IMR-90 (cell line): ENCODE measurements around the gene RBM41. TPM values are rescaled to one million over a fixed set of nuclear protein-coding genes. Genes with fewer than 3 reads are reported as not detected.

Experiments used
- ATAC-seq: fragments of 200-7000 bp; cut with Tn5 transposase; 2 replicates; pipeline ENCODE4 v1.9.1; 2020; ENCODE audit warnings: low read depth, mild to moderate bottlenecking, moderate library complexity
- BruUV-seq: library from RNA; stranded (reverse); fragments of 400-500 nt; replicated peaks from 2 replicates; lab custom pipeline; 2021; lab: Mats Ljungman, UMichigan
- CTCF ChIA-PET: fragments of 300-600 bp; formaldehyde crosslinking; extraction: SDS; loops from one replicate; lab custom pipeline; 2021; ENCODE audit warnings: antibody characterized with exemption; lab: Yijun Ruan, JAX
- POLR2A ChIA-PET: fragments of 300-600 bp; sonication (Branson Sonifier 250); formaldehyde crosslinking; loops from one replicate; lab custom pipeline; 2022; ENCODE audit warnings: antibody characterized with exemption; ENCODE audit not compliant: unreplicated experiment; lab: Charles Lee
- DNase-seq: peaks from one replicate; pipeline ENCODE4 v3.0.0; 2013
- H2AFZ ChIP-seq: replicated peaks from 2 replicates; pipeline ENCODE3; 2013; ENCODE audit warnings: low read length, mild to moderate bottlenecking; ENCODE audit not compliant: poor library complexity
- H2AK5ac ChIP-seq: 2 replicates; pipeline ENCODE4 v1.6.1; 2013; ENCODE audit warnings: low read depth, low read length, inconsistent platforms
- H2AK9ac ChIP-seq: replicated peaks from 2 replicates; pipeline ENCODE3; 2013; ENCODE audit warnings: mild to moderate bottlenecking, low read depth, low read length, moderate library complexity; ENCODE audit not compliant: poor library complexity
- H2BK120ac ChIP-seq: 2 replicates; pipeline ENCODE4 v1.6.1; 2013; ENCODE audit warnings: low read depth, low read length, inconsistent platforms
- H2BK15ac ChIP-seq: 3 replicates; pipeline ENCODE4 v1.6.1; 2013; ENCODE audit warnings: low read depth, low read length, inconsistent platforms
- H2BK20ac ChIP-seq: 2 replicates; pipeline ENCODE4 v1.6.1; 2013; ENCODE audit warnings: low read depth, mild to moderate bottlenecking, inconsistent platforms, low read length, moderate library complexity
- H2BK5ac ChIP-seq: 2 replicates; pipeline ENCODE4 v1.6.1; 2013; ENCODE audit warnings: mild to moderate bottlenecking, low read depth, low read length, inconsistent platforms; ENCODE audit not compliant: poor library complexity, severe bottlenecking
- H3K14ac ChIP-seq: replicated peaks from 2 replicates; pipeline ENCODE4 v1.6.1; 2013; ENCODE audit warnings: low read depth, low read length, inconsistent platforms
- H3K18ac ChIP-seq: 2 replicates; pipeline ENCODE4 v1.6.1; 2013; ENCODE audit warnings: low read depth, low read length, control low read depth
- H3K23ac ChIP-seq: 2 replicates; pipeline ENCODE4 v1.6.1; 2013; ENCODE audit warnings: low read depth, low read length, inconsistent platforms
- H3K27ac ChIP-seq: 2 replicates; pipeline ENCODE4 v1.5.1; 2013; ENCODE audit warnings: mild to moderate bottlenecking, control low read depth, low read length; ENCODE audit not compliant: insufficient read depth
- H3K27me3 ChIP-seq: 2 replicates; pipeline ENCODE4 v1.6.1; 2013; ENCODE audit warnings: low read length; ENCODE audit not compliant: control insufficient read depth, insufficient read depth
- H3K36me3 ChIP-seq: 2 replicates; pipeline ENCODE4 v1.6.1; 2013; ENCODE audit warnings: low read length, mixed read lengths; ENCODE audit not compliant: control insufficient read depth, insufficient read depth
- H3K4ac ChIP-seq: 2 replicates; pipeline ENCODE4 v1.6.1; 2013; ENCODE audit warnings: low read depth, low read length, inconsistent platforms
- H3K4me1 ChIP-seq: 2 replicates; pipeline ENCODE4 v1.6.1; 2013; ENCODE audit warnings: low read length, mixed read lengths; ENCODE audit not compliant: control insufficient read depth, insufficient read depth
- H3K4me2 ChIP-seq: 2 replicates; pipeline ENCODE4 v1.6.1; 2013; ENCODE audit warnings: low read depth, mild to moderate bottlenecking, control low read depth, low read length, moderate library complexity
- H3K4me3 ChIP-seq: 2 replicates; pipeline ENCODE4 v1.5.1; 2013; ENCODE audit warnings: low read depth, mild to moderate bottlenecking, control low read depth, low read length, moderate library complexity; ENCODE audit not compliant: insufficient read depth
- H3K56ac ChIP-seq: 2 replicates; pipeline ENCODE4 v1.6.1; 2013; ENCODE audit warnings: low read length, inconsistent platforms; ENCODE audit not compliant: insufficient read depth; ENCODE audit errors: extremely low read depth
- H3K79me1 ChIP-seq, 2 experiments: 2 replicates each; pipeline ENCODE4 v1.6.1; 2013; ENCODE audit warnings: low read length in 2 of 2, inconsistent platforms in 1 of 2, low read depth in 1 of 2
- H3K9ac ChIP-seq: 2 replicates; pipeline ENCODE4 v1.6.1; 2013; ENCODE audit warnings: low read depth, low read length, control low read depth
- H3K9me1 ChIP-seq: 2 replicates; pipeline ENCODE4 v1.6.1; 2013; ENCODE audit warnings: low read length, inconsistent platforms; ENCODE audit not compliant: insufficient read depth
- H3K9me3 ChIP-seq: 2 replicates; pipeline ENCODE4 v1.6.1; 2013; ENCODE audit warnings: low read length; ENCODE audit not compliant: control insufficient read depth, insufficient read depth
- H4K20me1 ChIP-seq: 2 replicates; pipeline ENCODE4 v1.6.1; 2013; ENCODE audit warnings: low read length, inconsistent platforms; ENCODE audit not compliant: insufficient read depth
- H4K5ac ChIP-seq: 2 replicates; pipeline ENCODE4 v1.6.1; 2013; ENCODE audit warnings: mild to moderate bottlenecking, low read depth, low read length, control low read depth
- H4K8ac ChIP-seq, 2 experiments: 2 replicates each; pipeline ENCODE4 v1.6.1; 2013; ENCODE audit warnings: low read depth in 2 of 2, low read length in 2 of 2, control low read depth in 1 of 2, inconsistent platforms in 1 of 2
- H4K91ac ChIP-seq: 2 replicates; pipeline ENCODE4 v1.6.1; 2013; ENCODE audit warnings: low read depth, low read length, inconsistent platforms; ENCODE audit not compliant: insufficient read depth
- BHLHE40 ChIP-seq: fragments of 150-350 bp; IDR thresholded peaks from 2 replicates; pipeline ENCODE4 v1.6.1; 2016; ENCODE audit warnings: mild to moderate bottlenecking, low read depth, low read length
- CEBPB ChIP-seq: IDR thresholded peaks from 2 replicates; pipeline ENCODE4 v1.6.1; 2012; ENCODE audit warnings: low read depth, low read length, improper control_type of control experiment
- CHD1 ChIP-seq: IDR thresholded peaks from 2 replicates; pipeline ENCODE4 v1.6.1; 2012; ENCODE audit warnings: low read depth, low read length, improper control_type of control experiment
- CTCF ChIP-seq: conservative IDR thresholded peaks from 2 replicates; pipeline ENCODE4 v1.5.1; 2012; ENCODE audit warnings: mild to moderate bottlenecking, low read depth, low read length, improper control_type of control experiment
- FOS ChIP-seq: fragments of 150-350 bp; IDR thresholded peaks from 2 replicates; pipeline ENCODE4 v1.6.1; 2016; ENCODE audit warnings: low read depth, low read length
- MAFK ChIP-seq: IDR thresholded peaks from 2 replicates; pipeline ENCODE4 v1.6.1; 2012; ENCODE audit warnings: low read depth, low read length, improper control_type of control experiment
- MAZ ChIP-seq: IDR thresholded peaks from 2 replicates; pipeline ENCODE4 v1.6.1; 2012; ENCODE audit warnings: low read depth, mild to moderate bottlenecking, low read length, improper control_type of control experiment, moderate library complexity, borderline replicate concordance
- MXI1 ChIP-seq: IDR thresholded peaks from 2 replicates; pipeline ENCODE4 v1.6.1; 2012; ENCODE audit warnings: low read depth, mild to moderate bottlenecking, low read length, moderate library complexity, borderline replicate concordance
- RAD21 ChIP-seq: IDR thresholded peaks from 2 replicates; pipeline ENCODE4 v1.6.1; 2012; ENCODE audit warnings: low read length, improper control_type of control experiment
- SMC3 ChIP-seq: fragments of 150-350 bp; IDR thresholded peaks from 2 replicates; pipeline ENCODE4 v1.6.1; 2016; ENCODE audit warnings: low read depth, mild to moderate bottlenecking, antibody characterized with exemption, low read length, moderate library complexity
- dilution Hi-C: fragments of 300-500 bp; cut with HindIII; formaldehyde crosslinking; loops from one replicate; pipeline ENCODE4 v1.14.3; 2018; ENCODE audit warnings: low sequenced_read_pairs; ENCODE audit not compliant: unreplicated experiment
- in situ Hi-C: fragments of 300-500 bp; cut with MboI; formaldehyde crosslinking; loops from 3 replicates; pipeline ENCODE4 v1.14.3; 2019; ENCODE audit warnings: low sequenced_read_pairs, inconsistent platforms, mixed read lengths
- intact Hi-C: fragments of 100-400 bp; cut with micrococcal nuclease; formaldehyde crosslinking; loops from 2 replicates; pipeline ENCODE4 v1.10.0; 2022
- polyA plus RNA-seq, 3 experiments: library from polyadenylated mRNA; depleted of rRNA; stranded (reverse); fragments of >200 nt; gene quantifications; 2 replicates each; pipeline ENCODE4 v1.2.3, GENCODE V29; 2012; ENCODE audit warnings: low replicate concordance in 1 of 3
- total RNA-seq: library from RNA; depleted of rRNA; stranded (reverse); fragments of >200 nt; gene quantifications from 2 replicates; pipeline ENCODE4 v1.2.3, GENCODE V29; 2012
- TF ChIP-seq, protein P1 (sequence below): fragments of 150-350 bp; IDR thresholded peaks from 2 replicates; pipeline ENCODE4 v1.6.1; 2017; ENCODE audit warnings: mild to moderate bottlenecking, antibody characterized with exemption, low read length, low read depth

The RBM41 gene
- total and polyA plus RNA-seq, 2 of the 4 experiments (the other 2 are of a cell fraction) = 3.9 to 8.6 TPM

GRCh38 chrX:107146670-107147069, 28.0 kb upstream of the RBM41 start:
- no peaks in the 10 kb centered on the region for H4K20me1 ChIP-seq
- H3K27me3 ChIP-seq = no peaks in the 10 kb centered on the region
- H3K18ac ChIP-seq = no peak overlapping the region
- CTCF ChIA-PET = no interaction called here
- H4K8ac ChIP-seq = no peak overlapping the region
- no peak overlapping the region for H3K23ac ChIP-seq
- ATAC-seq (no peak), DNase-seq (peak; percentile 7)
- no peak overlapping the region for H3K14ac ChIP-seq
- H2BK120ac ChIP-seq = no peak overlapping the region
- no peak overlapping the region for H2AK9ac ChIP-seq
- in situ Hi-C loops (no loop called here), dilution Hi-C loops (no loop called here), intact Hi-C loops (no loop called here)
- no peak overlapping the region for H2AK5ac ChIP-seq
- no peak overlapping the region for H2BK20ac ChIP-seq
- H4K5ac ChIP-seq = no peak overlapping the region
- no peaks in the 10 kb centered on the region for H3K36me3 ChIP-seq
- no peak overlapping the region for H3K4me2 ChIP-seq
- H3K9me1 ChIP-seq = no peaks in the 10 kb centered on the region
- no peak for TF ChIP-seq CHD1
- no peak for TF ChIP-seq CTCF
- TF ChIP-seq SMC3 = no peak
- no peak for TF ChIP-seq MAFK
- TF ChIP-seq FOS = no peak
- TF ChIP-seq MAZ = no peak
- no peak for TF ChIP-seq CEBPB
- TF ChIP-seq BHLHE40 = no peak
- no peak for TF ChIP-seq MXI1
- TF ChIP-seq, protein P1, sequence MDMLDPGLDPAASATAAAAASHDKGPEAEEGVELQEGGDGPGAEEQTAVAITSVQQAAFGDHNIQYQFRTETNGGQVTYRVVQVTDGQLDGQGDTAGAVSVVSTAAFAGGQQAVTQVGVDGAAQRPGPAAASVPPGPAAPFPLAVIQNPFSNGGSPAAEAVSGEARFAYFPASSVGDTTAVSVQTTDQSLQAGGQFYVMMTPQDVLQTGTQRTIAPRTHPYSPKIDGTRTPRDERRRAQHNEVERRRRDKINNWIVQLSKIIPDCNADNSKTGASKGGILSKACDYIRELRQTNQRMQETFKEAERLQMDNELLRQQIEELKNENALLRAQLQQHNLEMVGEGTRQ = no peak
- no peak for TF ChIP-seq RAD21
- H3K4ac ChIP-seq = no peak overlapping the region
- H2BK15ac ChIP-seq = no peak overlapping the region
- H3K79me1 ChIP-seq = no peaks in the 10 kb centered on the region
- H2BK5ac ChIP-seq = no peak overlapping the region
- no peaks in the 10 kb centered on the region for H3K9me3 ChIP-seq
- no peak overlapping the region for H3K56ac ChIP-seq
- no peak overlapping the region for H2AFZ ChIP-seq
- BruUV-seq = no TSS peak
- H4K91ac ChIP-seq = no peak overlapping the region
- H3K4me3 ChIP-seq = no peak overlapping the region
- no peaks in the 10 kb centered on the region for H3K4me1 ChIP-seq
- POLR2A ChIA-PET = no interaction called here
- H3K27ac ChIP-seq = no peak overlapping the region
- no peak overlapping the region for H3K9ac ChIP-seq
